IPS-NIHi11 (cell line): ENCODE measurements around the gene ACOXL.
"Not testable (repeated sequence)": the region's sequence is repeated elsewhere in the genome, so short reads cannot be mapped to it uniquely, and the experiment has no call there.

ENCODE experiments used
- DNase-seq: peaks from one replicate; pipeline ENCODE4 v3.0.0; 2012; ENCODE audit warnings: mixed read lengths, low spot score

The ACOXL gene

DNA sequence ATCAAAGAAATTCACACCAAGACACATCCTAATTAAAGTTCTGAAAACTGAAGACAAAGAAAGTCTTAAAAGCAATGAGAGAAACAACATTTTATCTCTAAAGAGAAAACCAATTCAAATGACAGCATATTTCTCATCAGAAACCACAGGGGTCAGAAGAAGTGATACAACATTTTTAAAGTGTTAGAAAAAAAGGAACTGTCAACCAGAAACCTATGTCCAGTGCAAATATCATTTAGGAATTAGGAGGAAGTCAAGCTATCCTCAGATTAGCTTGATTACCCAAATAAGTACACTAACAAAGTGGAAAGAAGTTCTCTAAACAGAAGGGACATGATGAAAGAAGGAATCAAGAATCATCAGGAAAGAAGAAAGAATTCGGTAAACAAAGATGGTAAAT, 328.8 kb downstream of the ACOXL start:
- DNase-seq = no peak

DNA sequence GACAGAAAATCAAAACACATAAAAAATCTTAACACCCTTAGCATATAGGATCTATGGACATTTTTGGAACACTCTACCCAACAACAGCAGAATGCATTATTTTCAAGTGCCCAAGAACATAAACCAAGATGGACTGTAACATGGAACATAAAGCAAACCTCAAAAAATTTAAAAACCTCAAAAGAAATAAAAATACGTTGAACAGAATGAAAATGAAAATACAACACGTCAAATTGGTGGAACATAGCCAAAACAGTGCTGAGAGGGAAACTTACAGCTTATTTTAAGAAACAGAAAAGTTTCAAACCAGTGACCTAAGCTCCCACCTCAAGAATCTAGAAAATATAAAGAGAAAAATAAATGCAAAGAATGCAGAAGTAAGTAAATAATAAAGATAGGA, 330.0 kb downstream of the ACOXL start:
- DNase-seq = no peak

DNA sequence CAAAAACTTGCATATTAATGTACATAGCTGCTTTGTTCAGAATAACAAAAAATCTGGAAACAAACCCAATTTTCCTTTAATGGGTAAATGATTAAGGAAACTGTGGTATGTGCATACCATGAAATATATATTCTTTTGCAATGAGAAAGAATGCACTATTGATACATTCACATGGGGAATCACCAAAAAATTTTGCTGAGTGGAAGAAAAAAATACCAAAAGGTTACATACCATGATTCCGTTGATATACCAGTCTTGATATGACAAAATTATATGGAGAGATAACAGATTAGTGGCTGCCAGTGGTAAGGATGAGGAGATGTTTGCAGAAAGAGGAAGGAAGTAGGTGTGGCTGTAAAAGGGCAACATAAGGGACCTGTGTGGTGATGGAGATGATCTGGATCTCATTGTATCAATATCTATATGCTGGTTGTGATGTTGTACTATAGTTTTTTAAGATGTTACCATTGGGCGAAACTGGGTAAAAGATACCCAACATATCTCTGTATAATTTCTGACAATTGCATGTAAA, 333.8 kb downstream of the ACOXL start:
- DNase-seq = no peak

- DNase-seq = peak; percentile 60
Observed at GRCh38 chr2:111068435-111069058, 336.2 kb downstream of the ACOXL start.

DNA sequence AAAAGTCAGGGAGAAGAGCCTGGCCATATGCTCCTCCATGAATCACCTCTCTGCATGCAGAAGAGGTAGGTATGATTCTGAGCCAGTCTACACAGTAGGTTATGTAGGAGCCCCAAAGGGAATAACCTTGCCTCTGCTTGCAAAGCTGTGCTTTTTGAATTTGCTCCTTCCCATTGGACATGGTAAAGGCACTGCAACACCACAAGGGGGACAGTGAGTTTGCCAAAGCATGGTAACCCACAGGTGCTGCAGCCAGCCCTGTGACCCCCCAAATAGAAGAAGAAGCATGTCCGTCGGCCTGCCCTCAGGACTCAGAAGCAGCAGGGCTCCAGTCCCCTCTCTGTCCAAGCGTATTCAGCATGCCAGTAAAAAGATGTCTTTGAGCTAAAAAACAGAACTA, 337.3 kb downstream of the ACOXL start:
- DNase-seq = peak; percentile 33

DNA sequence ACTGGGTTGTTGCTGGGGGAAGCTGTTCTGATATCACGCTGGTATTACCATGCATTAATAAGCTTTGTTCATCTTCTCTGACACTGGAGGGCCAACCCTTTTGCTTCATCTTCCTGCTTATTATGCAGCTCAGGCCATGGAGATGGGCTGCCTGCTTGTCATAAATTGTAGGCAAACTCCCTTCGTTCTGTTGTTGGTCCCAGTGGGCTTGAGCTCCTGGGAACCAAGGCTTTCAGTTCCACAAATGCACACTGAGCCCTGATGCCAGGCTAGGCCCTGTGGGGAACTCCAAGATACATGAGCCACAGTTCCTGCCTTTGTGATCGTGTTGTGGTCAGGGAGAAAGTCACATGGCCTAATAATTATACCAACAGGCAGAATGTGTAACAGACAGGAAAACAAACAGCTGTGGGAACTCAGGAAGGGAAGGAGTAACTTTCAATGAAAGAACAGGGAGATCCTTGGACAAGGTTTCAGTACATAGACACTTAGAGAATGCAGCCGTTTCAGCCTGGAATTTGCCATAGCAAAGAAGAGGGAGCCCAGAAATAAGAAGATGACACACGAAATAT, 339.3 kb downstream of the ACOXL start:
- DNase-seq = no peak

DNA sequence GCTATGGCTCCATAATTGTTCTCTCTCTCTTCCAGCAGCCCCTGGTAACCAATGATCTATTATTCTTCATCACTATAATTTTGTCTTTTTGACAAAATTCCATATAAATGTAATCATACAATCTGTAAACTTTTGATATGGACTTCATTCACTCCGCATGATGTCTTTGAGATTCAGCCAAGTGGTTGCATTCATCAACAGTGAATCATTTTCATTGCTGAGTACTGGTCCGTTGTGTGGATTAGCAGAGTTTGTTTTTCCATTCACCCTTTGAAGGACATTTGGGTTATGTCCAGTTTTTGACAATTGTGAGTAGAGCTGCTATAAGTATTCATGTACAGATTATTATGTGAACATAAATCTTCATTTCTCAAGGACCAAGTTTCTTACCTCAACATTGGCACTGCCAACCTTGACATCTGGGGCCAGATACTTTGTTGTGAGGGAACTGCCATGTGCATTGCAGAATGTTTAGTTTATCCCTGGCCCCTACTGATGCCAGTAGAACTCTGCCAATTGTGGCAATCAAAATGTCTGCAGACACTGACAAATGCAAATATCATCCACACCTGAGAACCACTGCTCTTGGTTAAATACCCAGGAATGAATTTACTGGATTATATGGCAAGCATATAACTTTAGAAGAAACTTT, 340.0 kb downstream of the ACOXL start:
- DNase-seq = no peak

DNA sequence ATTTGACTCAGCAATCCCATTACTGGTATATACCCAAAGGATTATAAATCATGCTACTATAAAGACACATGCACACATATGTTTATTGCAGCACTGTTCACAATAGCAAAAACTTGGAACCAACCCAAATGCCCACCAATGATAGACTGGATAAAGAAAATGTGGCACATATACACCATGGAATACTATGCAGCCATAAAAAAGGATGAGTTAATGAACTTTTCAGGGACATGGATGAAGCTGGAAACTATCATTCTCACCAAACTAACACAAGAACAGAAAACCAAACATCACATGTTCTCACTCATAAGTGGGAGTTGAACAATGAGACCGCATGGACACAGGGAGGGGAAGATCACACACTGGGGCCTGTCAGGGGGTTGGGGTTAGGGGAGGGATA, 350.3 kb downstream of the ACOXL start:
- not testable (repeated sequence) for DNase-seq

DNA sequence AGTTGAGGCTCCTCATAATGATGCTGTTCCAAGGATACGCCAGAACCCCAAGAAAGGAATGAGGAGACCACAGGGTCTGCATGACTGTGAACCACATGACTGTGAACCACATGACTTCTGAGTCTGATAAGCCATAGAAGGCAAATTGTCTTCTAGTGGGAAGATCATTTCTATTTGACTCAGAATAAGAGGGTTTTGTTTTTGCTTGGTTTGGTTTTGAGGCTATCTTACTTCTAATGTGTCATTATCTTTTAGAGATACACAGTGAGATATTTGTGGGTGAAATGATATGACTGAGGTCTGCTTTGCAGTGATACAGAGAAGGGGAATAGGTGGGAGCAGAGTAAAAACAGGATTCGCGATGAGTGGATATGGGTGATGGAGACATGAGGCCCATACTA, 359.4 kb downstream of the ACOXL start:
- no peak for DNase-seq

- no peak for DNase-seq
Observed at GRCh38 chr2:111094691-111095090, 362.3 kb downstream of the ACOXL start.

- DNase-seq = no peak
Observed at GRCh38 chr2:111095434-111095833, 363.1 kb downstream of the ACOXL start.

DNA sequence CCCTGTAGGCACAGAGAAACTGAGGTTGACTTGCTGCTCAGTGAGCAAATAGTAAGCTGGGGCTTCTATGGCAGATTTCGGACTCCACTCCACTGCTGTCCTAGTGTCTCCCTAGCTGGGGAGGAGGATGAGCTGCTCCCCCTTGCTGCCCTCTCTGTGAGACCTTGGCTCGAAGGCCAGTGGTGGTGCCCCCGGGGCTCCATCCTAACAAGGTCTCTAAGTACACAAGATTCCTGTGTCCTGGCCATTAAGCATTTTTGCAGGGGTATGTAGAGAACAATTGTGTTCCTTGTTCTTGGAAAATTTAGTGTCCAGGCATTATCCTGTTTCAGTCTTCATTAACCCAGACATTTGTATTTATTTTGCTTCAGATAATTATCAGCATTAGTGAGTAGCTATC, 367.0 kb downstream of the ACOXL start:
- DNase-seq = no peak

DNA sequence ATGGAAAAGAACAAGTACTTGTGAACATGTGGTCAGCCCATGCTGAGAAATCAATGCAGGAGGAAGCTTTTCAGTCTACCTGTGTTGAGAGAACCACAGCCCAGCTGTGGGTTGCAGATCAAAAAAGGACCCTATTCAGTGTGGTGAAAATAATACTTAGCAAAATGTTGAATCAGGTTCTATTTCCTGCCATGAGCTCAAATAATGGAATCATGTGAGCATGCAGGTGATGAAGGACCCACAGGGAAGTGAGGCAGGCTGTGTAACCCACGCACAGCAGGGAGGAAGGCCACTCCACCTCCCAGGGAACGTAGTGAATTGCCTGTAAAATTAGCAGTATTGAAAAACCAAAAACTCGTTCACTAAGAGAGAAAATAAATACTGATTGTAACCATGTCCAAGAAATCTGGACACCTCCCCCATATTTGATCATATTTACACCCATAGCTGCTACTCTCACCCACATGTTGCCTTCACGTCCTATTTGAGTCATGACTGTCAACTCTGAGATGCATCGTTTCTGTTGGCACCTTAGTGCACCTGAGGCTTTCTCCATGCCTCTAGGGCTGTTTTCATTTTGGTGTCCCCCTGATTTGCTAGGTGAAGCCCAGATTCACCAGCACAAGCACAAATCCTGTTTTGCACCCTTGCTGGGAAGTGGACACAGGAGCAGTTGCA, 367.9 kb downstream of the ACOXL start:
- no peak for DNase-seq

GRCh38 chr2:111100765-111101162, 368.4 kb downstream of the ACOXL start:
- no peak for DNase-seq

GRCh38 chr2:111101592-111101991, 369.2 kb downstream of the ACOXL start:
- no peak for DNase-seq

- no peak for DNase-seq
Observed at GRCh38 chr2:111102216-111102615, 369.8 kb downstream of the ACOXL start.

- DNase-seq = no peak
Observed at GRCh38 chr2:111105926-111106325, 373.6 kb downstream of the ACOXL start.

- DNase-seq = no peak
Observed at GRCh38 chr2:111106706-111107105, 374.3 kb downstream of the ACOXL start.

DNA sequence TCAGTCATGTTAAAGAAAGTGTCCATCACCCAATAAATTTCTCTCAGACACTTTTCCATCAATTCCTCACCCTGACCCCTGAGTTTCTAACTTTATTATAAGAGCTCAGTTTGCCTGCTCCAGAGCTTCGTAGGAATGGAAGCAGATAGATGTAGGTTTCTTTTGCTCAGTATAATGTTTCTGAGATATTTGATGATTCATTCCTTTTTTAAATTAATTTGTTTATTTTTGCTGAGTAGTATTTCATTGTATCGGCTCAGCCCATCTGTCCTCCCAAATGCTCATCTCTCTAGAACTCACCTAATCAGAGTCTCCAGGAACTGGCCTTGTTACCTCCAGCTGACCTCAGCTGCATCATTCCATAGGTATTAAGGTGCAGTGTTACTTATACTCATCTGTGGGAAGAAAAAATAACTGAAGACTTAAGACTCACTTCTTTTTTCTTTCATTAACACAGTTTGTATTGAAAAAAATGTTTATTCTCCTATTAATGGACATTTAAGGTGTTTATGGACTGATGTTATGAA, 376.4 kb downstream of the ACOXL start:
- no peak for DNase-seq

GRCh38 chr2:111111101-111111755, 378.9 kb downstream of the ACOXL start:
- DNase-seq = no peak

DNA sequence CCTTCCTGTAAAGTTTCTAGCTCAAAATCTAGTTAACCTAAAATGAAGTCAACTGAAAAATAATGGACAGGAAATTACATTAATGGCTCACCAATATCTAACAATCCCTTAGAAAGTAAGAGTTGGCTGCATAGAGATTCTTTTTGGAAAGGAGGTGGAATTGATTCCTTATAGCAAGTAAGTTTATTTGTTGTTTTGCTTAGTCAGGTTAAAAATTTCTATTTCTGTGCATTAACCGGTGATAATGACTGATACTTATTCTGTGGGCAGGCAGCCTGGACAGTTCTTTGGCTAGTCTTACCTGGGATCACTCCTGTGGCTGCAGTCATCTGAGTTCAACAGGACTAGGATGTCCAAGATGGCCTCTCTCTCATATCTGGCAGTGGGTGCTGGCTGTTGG, 381.5 kb downstream of the ACOXL start:
- no peak for DNase-seq
